Glomerular visceral epithelial cell (primary cell): Measurements from ENCODE around the gene GNAZ.

ENCODE experiments used
- DNase-seq: peaks from one replicate; pipeline ENCODE4 v3.0.0-alpha.2; 2016; ENCODE audit errors: extremely low spot score

The GNAZ gene

GRCh38 chr22:23119494-23120414, 49.4 kb downstream of the GNAZ start:
- DNase-seq: no peak

GRCh38 chr22:23120415-23120899, 50.1 kb downstream of the GNAZ start:
- no peak for DNase-seq

- DNase-seq: no peak
These were observed 50.7 kb downstream of the GNAZ start for GRCh38 chr22:23121000-23121421.

- no peak for DNase-seq
These were observed 51.1 kb downstream of the GNAZ start for GRCh38 chr22:23121424-23121823.

- DNase-seq: no peak
These were observed 52.1 kb downstream of the GNAZ start for GRCh38 chr22:23122216-23122957.

GRCh38 chr22:23122992-23123803, 52.9 kb downstream of the GNAZ start:
- DNase-seq: no peak

GRCh38 chr22:23123804-23124254, 53.5 kb downstream of the GNAZ start:
- no peak for DNase-seq

- no peak for DNase-seq
These were observed 54.5 kb downstream of the GNAZ start for GRCh38 chr22:23124611-23125511.

GRCh38 chr22:23125512-23126103, 55.3 kb downstream of the GNAZ start:
- DNase-seq: no peak

GRCh38 chr22:23126165-23127054, 56.1 kb downstream of the GNAZ start:
- DNase-seq: no peak

GRCh38 chr22:23127055-23127756, 56.9 kb downstream of the GNAZ start:
- DNase-seq: no peak

GRCh38 chr22:23127788-23128187, 57.5 kb downstream of the GNAZ start:
- no peak for DNase-seq

GRCh38 chr22:23128269-23129108, 58.2 kb downstream of the GNAZ start:
- DNase-seq: peak; percentile 56

- DNase-seq: no peak
These were observed 58.8 kb downstream of the GNAZ start for GRCh38 chr22:23129149-23129548.

GRCh38 chr22:23130697-23131096, 60.4 kb downstream of the GNAZ start:
- DNase-seq: no peak

GRCh38 chr22:23131931-23132330, 61.6 kb downstream of the GNAZ start:
- no peak for DNase-seq

- DNase-seq: no peak
These were observed 62.2 kb downstream of the GNAZ start for GRCh38 chr22:23132376-23133091.
